Keratinocyte (primary cell): ENCODE results near the gene QTRT2.

Experiments
- EZH2 ChIP-seq: IDR thresholded peaks from one replicate; pipeline ENCODE4 v1.6.1; 2012; ENCODE audit warnings: inconsistent platforms, mild to moderate bottlenecking, low read length, moderate library complexity
- TF ChIP-seq, protein P1 (sequence below), 3 experiments: IDR thresholded peaks in 1 of 3; conservative IDR thresholded peaks in 1 of 3; optimal IDR thresholded peaks in 1 of 3; 2 replicates in 2 of 3; 3 replicates in 1 of 3; pipeline versions ENCODE3 to v1.5.1; 2011; ENCODE audit warnings: low read length in 3 of 3, mild to moderate bottlenecking in 3 of 3, moderate library complexity in 2 of 3, control low read depth in 1 of 3, inconsistent platforms in 1 of 3; ENCODE audit not compliant: insufficient read depth in 2 of 3; ENCODE audit errors: extremely low read depth in 1 of 3

DNA sequence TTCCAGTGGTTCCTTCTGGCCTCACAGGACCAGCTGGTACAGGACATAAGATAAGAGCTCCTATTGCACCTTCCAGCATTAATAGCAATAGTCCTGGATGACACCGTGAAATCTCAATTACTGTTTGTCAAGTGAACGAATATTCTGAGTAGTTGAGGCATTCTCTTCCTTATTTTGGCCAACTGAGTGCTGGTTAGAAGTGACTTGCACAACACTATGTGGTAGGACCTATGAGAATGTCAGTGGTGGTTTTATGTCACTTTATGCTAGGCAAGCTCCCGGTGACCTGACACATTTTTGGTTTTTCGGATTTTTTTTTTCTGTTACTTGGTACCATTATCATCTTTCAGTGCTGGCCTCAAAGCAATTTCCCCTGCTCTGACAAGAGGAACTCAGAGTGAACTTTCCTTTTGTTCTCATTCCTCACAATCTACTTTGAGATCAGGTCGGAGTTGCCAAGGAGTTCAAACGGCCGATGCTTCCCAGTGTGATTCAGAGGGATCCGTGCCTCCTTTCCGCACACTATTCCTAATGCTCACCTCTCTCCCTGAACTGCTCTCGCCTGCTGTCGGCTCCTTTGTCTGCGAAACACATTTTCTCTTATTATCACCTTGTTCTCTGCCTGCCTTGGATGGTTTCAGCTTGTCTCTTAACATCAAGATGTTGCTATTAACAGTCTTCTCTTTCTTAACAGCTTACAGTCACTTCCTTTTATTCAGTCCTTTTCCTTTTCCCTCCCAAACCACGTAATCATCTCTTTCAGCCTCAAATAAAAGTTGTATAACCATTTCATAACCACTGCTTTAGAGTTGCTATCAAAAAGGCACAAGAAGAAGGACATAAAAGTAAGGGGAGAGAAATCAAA lies 35.8 kb downstream of the QTRT2 start:
- TF ChIP-seq, protein P1, sequence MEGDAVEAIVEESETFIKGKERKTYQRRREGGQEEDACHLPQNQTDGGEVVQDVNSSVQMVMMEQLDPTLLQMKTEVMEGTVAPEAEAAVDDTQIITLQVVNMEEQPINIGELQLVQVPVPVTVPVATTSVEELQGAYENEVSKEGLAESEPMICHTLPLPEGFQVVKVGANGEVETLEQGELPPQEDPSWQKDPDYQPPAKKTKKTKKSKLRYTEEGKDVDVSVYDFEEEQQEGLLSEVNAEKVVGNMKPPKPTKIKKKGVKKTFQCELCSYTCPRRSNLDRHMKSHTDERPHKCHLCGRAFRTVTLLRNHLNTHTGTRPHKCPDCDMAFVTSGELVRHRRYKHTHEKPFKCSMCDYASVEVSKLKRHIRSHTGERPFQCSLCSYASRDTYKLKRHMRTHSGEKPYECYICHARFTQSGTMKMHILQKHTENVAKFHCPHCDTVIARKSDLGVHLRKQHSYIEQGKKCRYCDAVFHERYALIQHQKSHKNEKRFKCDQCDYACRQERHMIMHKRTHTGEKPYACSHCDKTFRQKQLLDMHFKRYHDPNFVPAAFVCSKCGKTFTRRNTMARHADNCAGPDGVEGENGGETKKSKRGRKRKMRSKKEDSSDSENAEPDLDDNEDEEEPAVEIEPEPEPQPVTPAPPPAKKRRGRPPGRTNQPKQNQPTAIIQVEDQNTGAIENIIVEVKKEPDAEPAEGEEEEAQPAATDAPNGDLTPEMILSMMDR (optimal IDR thresholded peaks at IDR 0.05 in 1 of 3, IDR thresholded peaks at IDR 0.05 in 1 of 3, conservative IDR thresholded peaks at IDR 0.05 in 1 of 3; ENCODE audit: extremely low read depth in 1 of 3, insufficient read depth in 2 of 3, low read length in 3 of 3), result no peak
- no peak for TF ChIP-seq EZH2
